Suprapubic skin (tissue), 3 donors: ENCODE data around the gene TMEM213.

Experiments
- POLR2A ChIP-seq, 2 donors: fragments of 450-650 bp; IDR thresholded peaks; one replicate each; pipeline ENCODE4 v1.6.1; 2017; ENCODE audit warnings: antibody characterized with exemption in 2 of 2, mild to moderate bottlenecking in 2 of 2, moderate library complexity in 2 of 2
- TF ChIP-seq, protein P1 (sequence below), 2 donors: fragments of 200-600 bp in 1 of 2; fragments of 450-650 bp in 1 of 2; sonication (generic) in 1 of 2; IDR thresholded peaks; one replicate each; pipeline ENCODE4 v1.5.1; 2016 to 2019; ENCODE audit warnings: antibody characterized with exemption in 2 of 2, mild to moderate bottlenecking in 1 of 2, moderate library complexity in 1 of 2

DNA sequence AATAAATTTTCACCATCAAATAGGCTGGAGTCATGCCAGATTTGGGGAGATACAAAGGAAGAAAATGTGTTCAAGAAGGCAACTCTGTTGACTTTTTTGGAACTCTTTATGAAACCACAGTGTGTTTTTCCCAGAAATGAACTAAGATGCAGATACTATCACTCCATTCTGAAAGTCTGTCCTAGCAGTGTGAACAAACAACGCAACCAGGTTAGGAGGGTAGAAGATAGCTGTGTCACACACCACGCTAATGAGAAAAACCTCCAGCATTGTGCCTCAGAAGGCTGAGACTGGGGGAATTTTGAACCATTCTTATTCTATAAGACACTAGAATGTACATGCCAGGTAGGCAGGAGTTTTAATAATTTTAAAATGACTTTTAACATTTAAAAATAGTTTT, 16.2 kb downstream of the TMEM213 start:
- no peak for TF ChIP-seq POLR2A (IDR thresholded peaks at IDR 0.05)
- TF ChIP-seq, protein P1, sequence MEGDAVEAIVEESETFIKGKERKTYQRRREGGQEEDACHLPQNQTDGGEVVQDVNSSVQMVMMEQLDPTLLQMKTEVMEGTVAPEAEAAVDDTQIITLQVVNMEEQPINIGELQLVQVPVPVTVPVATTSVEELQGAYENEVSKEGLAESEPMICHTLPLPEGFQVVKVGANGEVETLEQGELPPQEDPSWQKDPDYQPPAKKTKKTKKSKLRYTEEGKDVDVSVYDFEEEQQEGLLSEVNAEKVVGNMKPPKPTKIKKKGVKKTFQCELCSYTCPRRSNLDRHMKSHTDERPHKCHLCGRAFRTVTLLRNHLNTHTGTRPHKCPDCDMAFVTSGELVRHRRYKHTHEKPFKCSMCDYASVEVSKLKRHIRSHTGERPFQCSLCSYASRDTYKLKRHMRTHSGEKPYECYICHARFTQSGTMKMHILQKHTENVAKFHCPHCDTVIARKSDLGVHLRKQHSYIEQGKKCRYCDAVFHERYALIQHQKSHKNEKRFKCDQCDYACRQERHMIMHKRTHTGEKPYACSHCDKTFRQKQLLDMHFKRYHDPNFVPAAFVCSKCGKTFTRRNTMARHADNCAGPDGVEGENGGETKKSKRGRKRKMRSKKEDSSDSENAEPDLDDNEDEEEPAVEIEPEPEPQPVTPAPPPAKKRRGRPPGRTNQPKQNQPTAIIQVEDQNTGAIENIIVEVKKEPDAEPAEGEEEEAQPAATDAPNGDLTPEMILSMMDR (IDR thresholded peaks at IDR 0.05) = no peak
